Vagina (tissue), 2 donors: Measurements from ENCODE around the gene CLPSL2. TPM values are rescaled to one million over a fixed set of nuclear protein-coding genes. Genes with fewer than 3 reads are reported as not detected.

Experiments
- DNase-seq, 2 donors: peaks; one replicate each; pipeline ENCODE4 v3.0.0-alpha.2; 2017; ENCODE audit errors: extremely low spot score in 2 of 2
- H3K27ac ChIP-seq: fragments of 200-600 bp; sonication (generic); one replicate; pipeline ENCODE4 v1.5.1; 2019
- H3K27me3 ChIP-seq: fragments of 200-600 bp; sonication (generic); one replicate; pipeline ENCODE4 v1.5.1; 2019
- H3K36me3 ChIP-seq, 2 donors: fragments of 200-600 bp; sonication (generic); one replicate each; pipeline ENCODE4 v1.5.1; 2017 to 2019
- H3K4me1 ChIP-seq: fragments of 200-600 bp; sonication (generic); one replicate; pipeline ENCODE4 v1.5.1; 2019
- H3K4me3 ChIP-seq, 2 donors: fragments of 200-600 bp; sonication (generic); 1 replicate in 1 of 2; 2 replicates in 1 of 2; pipeline ENCODE4 v1.5.1; 2016 to 2019
- H3K9me3 ChIP-seq: fragments of 200-600 bp; sonication (generic); one replicate; pipeline ENCODE4 v1.5.1; 2019
- CTCF ChIP-seq, 3 experiments: fragments of 450-650 bp in 2 of 3; fragments of 200-600 bp in 1 of 3; sonication (generic) in 1 of 3; IDR thresholded peaks; one replicate each; pipeline ENCODE4 v1.5.1; 2017 to 2019; ENCODE audit warnings: antibody characterized with exemption in 3 of 3, mild to moderate bottlenecking in 2 of 3, moderate library complexity in 2 of 3
- POLR2A ChIP-seq, 2 donors: fragments of 450-650 bp; IDR thresholded peaks; one replicate each; pipeline ENCODE4 v1.6.1; 2017; ENCODE audit warnings: antibody characterized with exemption in 2 of 2, mild to moderate bottlenecking in 2 of 2, moderate library complexity in 2 of 2
- POLR2AphosphoS5 ChIP-seq, 2 donors: sonication (generic); formaldehyde crosslinking; IDR thresholded peaks; one replicate each; pipeline ENCODE4 v1.9.0; 2017; ENCODE audit warnings: antibody characterized with exemption in 2 of 2, mild to moderate bottlenecking in 2 of 2, low read depth in 1 of 2; ENCODE audit not compliant: insufficient read depth in 1 of 2
- intact Hi-C: fragments of 100-400 bp; cut with DNase I; formaldehyde crosslinking; loops from one replicate; pipeline ENCODE4 v1.15.1; 2023
- total RNA-seq: library from RNA; depleted of rRNA; stranded (reverse); fragments of >200 nt; gene quantifications from one replicate; pipeline ENCODE4 v1.2.3, GENCODE V29; 2016

CLPSL2 gene
- total RNA-seq, 1 donor from 2014 or later, result not detected

GRCh38 chr6:35746516-35746915, 29.9 kb upstream of the CLPSL2 start:
- Histone ChIP-seq H3K27me3 (no peaks in the 10 kb centered on the region), H3K4me3 (no peak overlapping the region), H3K9me3 (no peaks in the 10 kb centered on the region), H3K4me1 (no peaks in the 10 kb centered on the region), H3K36me3 (no peaks in the 10 kb centered on the region), H3K27ac (no peak overlapping the region)
- TF ChIP-seq POLR2AphosphoS5 (IDR thresholded peaks at IDR 0.05; ENCODE audit: insufficient read depth in 1 of 2, low read depth in 1 of 2) (no peak), CTCF (IDR thresholded peaks at IDR 0.05) (no peak), POLR2A (IDR thresholded peaks at IDR 0.05) (no peak)
- intact Hi-C loops, result no loop called here
- no peak for DNase-seq

GRCh38 chr6:35747877-35748276, 28.5 kb upstream of the CLPSL2 start:
- Histone ChIP-seq H3K4me1 (no peaks in the 10 kb centered on the region), H3K4me3 (no peak overlapping the region), H3K36me3 (no peaks in the 10 kb centered on the region), H3K27ac (no peak overlapping the region), H3K9me3 (no peaks in the 10 kb centered on the region), H3K27me3 (no peaks in the 10 kb centered on the region)
- DNase-seq, result no peak
- intact Hi-C loops, result no loop called here
- TF ChIP-seq POLR2A (IDR thresholded peaks at IDR 0.05) (no peak), POLR2AphosphoS5 (IDR thresholded peaks at IDR 0.05; ENCODE audit: insufficient read depth in 1 of 2, low read depth in 1 of 2) (no peak), CTCF (IDR thresholded peaks at IDR 0.05) (no peak)

GRCh38 chr6:35750557-35750956, 25.8 kb upstream of the CLPSL2 start:
- Histone ChIP-seq H3K9me3 (no peaks in the 10 kb centered on the region), H3K36me3 (no peaks in the 10 kb centered on the region), H3K27me3 (no peaks in the 10 kb centered on the region), H3K27ac (no peak overlapping the region), H3K4me1 (no peaks in the 10 kb centered on the region), H3K4me3 (no peak overlapping the region)
- intact Hi-C loops, result no loop called here
- DNase-seq, result no peak
- TF ChIP-seq CTCF (IDR thresholded peaks at IDR 0.05), result no peak
- TF ChIP-seq POLR2A (IDR thresholded peaks at IDR 0.05), result no peak
- TF ChIP-seq POLR2AphosphoS5 (IDR thresholded peaks at IDR 0.05; ENCODE audit: insufficient read depth in 1 of 2, low read depth in 1 of 2), result no peak

GRCh38 chr6:35751594-35751993, 24.8 kb upstream of the CLPSL2 start:
- intact Hi-C loops, result no loop called here
- Histone ChIP-seq H3K4me1 (no peaks in the 10 kb centered on the region), H3K36me3 (no peaks in the 10 kb centered on the region), H3K27ac (no peak overlapping the region), H3K4me3 (no peak overlapping the region), H3K9me3 (no peaks in the 10 kb centered on the region), H3K27me3 (no peaks in the 10 kb centered on the region)
- TF ChIP-seq CTCF (IDR thresholded peaks at IDR 0.05) (no peak), POLR2AphosphoS5 (IDR thresholded peaks at IDR 0.05; ENCODE audit: insufficient read depth in 1 of 2, low read depth in 1 of 2) (no peak), POLR2A (IDR thresholded peaks at IDR 0.05) (no peak)
- DNase-seq, result no peak

GRCh38 chr6:35752330-35752729, 24.1 kb upstream of the CLPSL2 start:
- TF ChIP-seq CTCF (IDR thresholded peaks at IDR 0.05) (no peak), POLR2AphosphoS5 (IDR thresholded peaks at IDR 0.05; ENCODE audit: insufficient read depth in 1 of 2, low read depth in 1 of 2) (no peak), POLR2A (IDR thresholded peaks at IDR 0.05) (no peak)

More at GRCh38 chr6:35752330-35752729, 24.1 kb upstream of the CLPSL2 start:
- H3K36me3 ChIP-seq, result no peaks in the 10 kb centered on the region
- no peak overlapping the region for H3K27ac ChIP-seq
- H3K9me3 ChIP-seq, result no peaks in the 10 kb centered on the region
- no peak overlapping the region for H3K4me3 ChIP-seq
- DNase-seq, result no peak
- H3K27me3 ChIP-seq, result no peaks in the 10 kb centered on the region
- intact Hi-C loops, result no loop called here
- H3K4me1 ChIP-seq, result no peaks in the 10 kb centered on the region
